Activated naive CD8-positive, alpha-beta T cell treated with anti-CD3 and anti-CD28 coated beads, Interleukin-2, amount 10 ng/mL, durations not matched to agents 7 days and 5 days (primary cell): ENCODE data around the gene TEX51. TPM values are rescaled to one million over a fixed set of nuclear protein-coding genes. Genes with fewer than 3 reads are reported as not detected.

Experiments
- ATAC-seq: fragments of 150-1000 bp; cut with Tn5 transposase; one replicate; pipeline ENCODE4 v1.10.0; 2021; ENCODE audit warnings: low read depth, moderate library complexity
- POLR2A ChIA-PET: fragments of 350-600 bp; sonication (Branson Sonifier 250); formaldehyde crosslinking; loops from one replicate; lab custom pipeline; 2021; ENCODE audit warnings: antibody characterized with exemption; lab: Charles Lee
- DNase-seq: peaks from one replicate; pipeline ENCODE4 v3.0.0; 2021
- H3K27ac Mint-ChIP-seq: one replicate; pipeline ENCODE4 v1.8.0; 2022; ENCODE audit warnings: mild to moderate bottlenecking, mixed read lengths
- H3K27me3 Mint-ChIP-seq: one replicate; pipeline ENCODE4 v1.8.0; 2022; ENCODE audit warnings: mild to moderate bottlenecking, moderate library complexity, mixed read lengths
- H3K36me3 Mint-ChIP-seq: one replicate; pipeline ENCODE4 v1.8.0; 2021; ENCODE audit warnings: mild to moderate bottlenecking, mixed read lengths
- H3K4me1 Mint-ChIP-seq: one replicate; pipeline ENCODE4 v1.8.0; 2021; ENCODE audit warnings: mixed read lengths
- H3K4me3 Mint-ChIP-seq: one replicate; pipeline ENCODE4 v1.8.0; 2022; ENCODE audit warnings: mild to moderate bottlenecking, moderate library complexity, mixed read lengths
- H3K9me3 Mint-ChIP-seq: one replicate; pipeline ENCODE4 v1.8.0; 2021; ENCODE audit warnings: mixed read lengths
- total RNA-seq, 2 experiments: library from RNA; stranded (reverse); gene quantifications; one replicate each; pipeline ENCODE4 v1.2.3, GENCODE V29; 2021

TEX51 gene
- total RNA-seq, 2 experiments from 2014 or later, result not detected

DNA sequence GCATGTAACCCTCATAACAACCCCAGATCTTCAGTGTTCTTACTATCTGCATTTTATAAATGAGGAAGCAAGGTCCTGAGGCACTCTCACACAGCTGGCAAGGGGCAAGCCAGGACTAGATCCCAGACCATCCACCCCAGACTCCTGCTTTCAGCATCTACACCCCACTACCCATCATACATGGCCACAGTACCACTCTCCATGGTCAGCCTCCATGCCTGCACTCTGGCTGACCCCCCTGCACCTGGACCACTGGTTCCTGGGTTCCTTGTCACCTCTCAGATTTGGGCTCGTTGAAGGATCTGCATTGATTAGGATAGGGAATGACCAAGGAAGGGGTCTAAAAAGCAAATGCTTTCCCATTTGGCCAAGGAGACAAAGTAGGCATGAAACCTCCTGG lies 36.0 kb upstream of the TEX51 start:
- Mint-ChIP-seq H3K27ac (no peak overlapping the region), H3K9me3 (no peaks in the 10 kb centered on the region), H3K27me3 (peaks cover 5% of the 10 kb centered on the region), H3K4me3 (no peak overlapping the region), H3K4me1 (no peaks in the 10 kb centered on the region), H3K36me3 (no peaks in the 10 kb centered on the region)
- DNase-seq (no peak), ATAC-seq (no peak)
- POLR2A ChIA-PET, result no interaction called here

DNA sequence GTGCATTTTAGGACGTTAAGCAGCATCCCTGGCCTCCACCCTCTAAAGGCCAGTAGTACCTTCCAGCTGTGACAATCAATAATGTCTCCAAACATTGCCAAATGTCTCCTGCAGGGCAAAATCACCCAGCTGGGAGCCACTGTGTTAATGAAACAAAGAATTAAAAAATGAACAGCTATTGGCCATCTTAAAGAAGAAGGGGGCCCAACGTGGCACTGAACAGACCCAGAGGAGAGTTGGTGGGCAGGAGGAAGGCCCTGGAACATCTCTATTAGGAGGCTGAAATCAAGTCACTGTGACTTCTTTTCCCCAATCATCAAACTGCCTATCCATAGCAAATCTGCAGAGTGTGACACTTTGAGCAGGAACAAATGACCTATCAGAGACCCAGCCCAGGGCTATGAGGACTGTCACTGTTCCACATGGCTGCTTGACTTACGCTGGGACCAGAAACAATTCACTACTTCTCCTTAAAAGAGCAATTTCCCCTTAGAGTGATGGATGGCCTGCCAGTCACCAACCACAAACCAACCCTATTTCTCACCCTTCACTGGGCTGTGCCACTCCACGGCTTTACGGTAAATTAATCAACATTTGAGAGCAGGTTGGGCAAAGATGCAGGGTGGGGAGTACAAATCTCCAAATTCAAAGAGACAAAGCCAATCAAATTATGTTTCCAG lies 35.2 kb upstream of the TEX51 start:
- H3K36me3 Mint-ChIP-seq, result no peaks in the 10 kb centered on the region
- ATAC-seq (no peak), DNase-seq (no peak)
- POLR2A ChIA-PET, result no interaction called here
- H3K4me3 Mint-ChIP-seq, result no peak overlapping the region
- H3K4me1 Mint-ChIP-seq, result no peaks in the 10 kb centered on the region
- peaks cover 6% of the 10 kb centered on the region for H3K27me3 Mint-ChIP-seq
- H3K9me3 Mint-ChIP-seq, result no peaks in the 10 kb centered on the region
- no peak overlapping the region for H3K27ac Mint-ChIP-seq

DNA sequence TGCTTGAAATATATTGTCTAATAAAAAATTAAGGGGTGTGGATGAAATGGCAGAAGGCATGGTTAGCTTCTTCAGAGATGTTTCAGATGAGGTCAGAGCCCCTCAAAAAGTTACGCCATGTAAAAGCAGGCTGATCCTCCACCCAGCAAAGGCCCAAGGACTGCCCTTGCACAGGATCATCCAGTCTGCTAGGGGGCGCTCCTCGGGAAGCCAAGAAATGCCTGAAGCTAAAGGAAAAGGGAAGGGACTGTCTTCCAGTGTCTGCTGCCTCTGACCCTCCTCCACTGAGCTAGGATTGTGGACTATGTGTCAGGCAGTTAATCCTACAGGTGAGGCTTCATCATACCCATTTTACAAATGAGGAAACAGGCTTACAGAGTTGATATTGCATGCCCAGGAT lies 33.8 kb upstream of the TEX51 start:
- Mint-ChIP-seq H3K36me3 (no peaks in the 10 kb centered on the region), H3K27me3 (peaks cover 6% of the 10 kb centered on the region), H3K27ac (no peak overlapping the region), H3K4me3 (no peak overlapping the region), H3K9me3 (no peaks in the 10 kb centered on the region), H3K4me1 (no peaks in the 10 kb centered on the region)
- POLR2A ChIA-PET, result no interaction called here
- ATAC-seq (no peak), DNase-seq (no peak)

DNA sequence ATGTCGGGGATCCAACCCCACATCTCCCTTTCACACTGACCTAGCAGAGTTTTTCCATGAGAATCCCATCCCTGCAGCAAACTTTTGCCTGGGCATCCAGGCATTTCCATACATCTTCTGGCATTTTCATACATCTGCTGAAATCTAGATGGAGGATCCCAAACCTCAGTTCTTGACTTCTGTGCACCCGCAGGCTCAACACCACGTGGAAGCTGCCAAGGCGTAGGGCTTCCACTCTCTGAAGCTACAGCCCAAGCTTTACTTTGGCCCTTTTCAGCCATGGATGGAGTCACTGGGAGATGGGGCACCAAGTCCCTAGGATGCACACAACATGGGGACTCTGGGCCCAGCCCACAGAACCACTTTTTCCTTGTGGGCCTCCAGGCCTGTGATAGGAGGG lies 32.2 kb upstream of the TEX51 start:
- no peak overlapping the region for H3K27ac Mint-ChIP-seq
- no peak for DNase-seq
- no peak for ATAC-seq
- no peaks in the 10 kb centered on the region for H3K9me3 Mint-ChIP-seq
- no peaks in the 10 kb centered on the region for H3K36me3 Mint-ChIP-seq
- H3K27me3 Mint-ChIP-seq, result peaks cover 4% of the 10 kb centered on the region
- no peaks in the 10 kb centered on the region for H3K4me1 Mint-ChIP-seq
- POLR2A ChIA-PET, result no interaction called here
- H3K4me3 Mint-ChIP-seq, result no peak overlapping the region

DNA sequence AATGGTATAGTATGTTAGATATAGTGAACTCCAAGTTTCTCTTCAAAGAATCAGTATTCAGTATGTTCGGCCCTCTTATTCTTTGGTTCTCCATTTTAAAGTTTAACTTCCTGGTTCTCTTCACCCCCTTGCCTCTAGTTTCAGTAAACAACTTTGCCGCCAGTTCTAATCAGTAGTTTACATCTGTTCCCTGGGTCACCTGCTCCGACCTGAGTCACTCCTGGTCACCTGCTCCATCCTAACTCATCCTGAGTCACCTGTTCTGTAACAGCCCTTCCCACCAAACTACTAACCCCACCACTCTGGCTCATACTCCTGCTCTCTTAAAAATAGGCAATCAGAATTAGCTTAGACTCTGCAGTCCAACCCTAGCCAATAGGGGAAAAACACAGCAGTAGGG lies 23.7 kb upstream of the TEX51 start:
- POLR2A ChIA-PET, result no interaction called here
- Mint-ChIP-seq H3K9me3 (peaks cover 11% of the 10 kb centered on the region), H3K27ac (no peak overlapping the region), H3K27me3 (peaks cover 3% of the 10 kb centered on the region), H3K4me1 (no peaks in the 10 kb centered on the region), H3K36me3 (no peaks in the 10 kb centered on the region), H3K4me3 (no peak overlapping the region)
- DNase-seq (no peak), ATAC-seq (no peak)

DNA sequence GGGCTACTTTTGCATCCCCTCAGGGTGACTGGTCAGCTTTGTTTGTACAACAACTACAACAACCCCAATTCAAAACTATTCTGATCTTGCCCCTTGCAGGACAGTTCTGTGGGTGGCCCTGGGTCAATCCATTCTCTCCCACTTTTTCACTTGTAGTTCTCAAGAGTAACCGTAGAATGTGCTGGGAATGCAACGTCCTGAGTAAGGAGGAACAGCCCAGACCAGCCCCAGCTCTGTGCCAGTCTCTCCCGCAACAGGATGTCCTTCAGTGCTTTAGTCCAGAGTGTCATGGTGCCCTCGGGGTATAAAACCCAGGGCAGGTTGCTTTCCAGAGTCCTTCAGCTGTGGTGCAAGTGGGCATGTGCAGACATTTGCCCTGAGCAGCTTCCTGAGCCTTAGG lies 22.1 kb upstream of the TEX51 start:
- H3K4me1 Mint-ChIP-seq, result no peaks in the 10 kb centered on the region
- H3K27me3 Mint-ChIP-seq, result peaks cover 3% of the 10 kb centered on the region
- no peak overlapping the region for H3K27ac Mint-ChIP-seq
- DNase-seq (no peak), ATAC-seq (no peak)
- POLR2A ChIA-PET, result no interaction called here
- no peak overlapping the region for H3K4me3 Mint-ChIP-seq
- H3K9me3 Mint-ChIP-seq, result peaks cover 11% of the 10 kb centered on the region
- no peaks in the 10 kb centered on the region for H3K36me3 Mint-ChIP-seq

DNA sequence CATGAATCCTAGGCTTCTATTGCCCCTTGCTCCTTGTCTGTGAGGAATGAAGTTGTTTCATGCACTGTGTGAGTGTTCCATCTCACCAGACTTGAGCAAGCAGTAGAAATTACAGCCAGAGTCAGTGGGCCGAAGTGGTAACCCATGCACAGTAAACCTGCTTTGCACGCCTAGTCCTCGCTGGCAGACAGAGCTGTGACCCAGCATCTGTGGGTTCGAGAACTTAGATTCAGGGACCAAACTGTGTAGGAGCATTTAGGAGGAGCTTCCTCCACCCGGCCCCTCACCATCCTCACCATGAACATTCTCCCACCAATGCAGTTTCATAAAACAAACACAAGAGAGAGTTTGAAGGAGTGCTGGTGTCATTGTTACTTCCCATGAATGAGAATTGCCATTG lies 21.6 kb upstream of the TEX51 start:
- DNase-seq (no peak), ATAC-seq (no peak)
- H3K27ac Mint-ChIP-seq, result no peak overlapping the region
- peaks cover 11% of the 10 kb centered on the region for H3K9me3 Mint-ChIP-seq
- H3K4me3 Mint-ChIP-seq, result no peak overlapping the region
- H3K36me3 Mint-ChIP-seq, result no peaks in the 10 kb centered on the region
- POLR2A ChIA-PET, result no interaction called here
- no peaks in the 10 kb centered on the region for H3K4me1 Mint-ChIP-seq
- H3K27me3 Mint-ChIP-seq, result peaks cover 3% of the 10 kb centered on the region

DNA sequence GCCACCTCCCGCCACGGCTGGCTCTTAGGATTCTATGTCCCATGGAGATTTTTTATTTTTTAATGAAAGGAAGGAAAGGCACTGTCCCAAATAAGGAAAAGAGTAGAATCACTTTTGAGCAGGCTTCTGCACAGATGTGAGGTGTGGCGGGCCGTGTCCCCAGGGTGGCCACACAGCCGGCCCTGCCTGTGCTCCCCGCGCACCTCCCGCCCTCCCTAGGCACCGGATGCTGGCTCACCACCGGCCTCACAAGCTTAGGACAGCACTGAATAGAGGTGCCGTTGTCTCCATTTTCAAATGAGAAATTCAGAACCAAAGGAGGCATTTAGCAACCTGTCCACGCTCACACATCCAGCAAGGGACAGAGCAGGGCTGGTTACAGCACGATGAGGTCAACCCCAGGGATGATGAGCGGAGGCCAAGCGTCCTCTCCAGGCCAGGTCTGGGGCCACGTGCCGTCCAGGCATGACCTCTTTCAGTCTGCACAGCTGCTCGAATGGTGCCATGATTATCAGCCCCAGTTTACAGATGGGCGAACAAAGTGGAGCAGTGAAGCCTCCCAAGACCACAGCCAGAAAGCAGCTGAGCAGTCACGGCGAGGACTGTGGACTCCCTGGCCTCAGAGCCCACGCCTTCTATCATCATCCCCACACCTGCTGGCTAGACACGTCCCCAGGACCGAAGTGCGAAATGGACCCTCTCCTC lies 20.7 kb upstream of the TEX51 start:
- H3K27me3 Mint-ChIP-seq, result peaks cover 3% of the 10 kb centered on the region
- no peak for DNase-seq
- no peaks in the 10 kb centered on the region for H3K36me3 Mint-ChIP-seq
- no peak overlapping the region for H3K4me3 Mint-ChIP-seq
- H3K4me1 Mint-ChIP-seq, result no peaks in the 10 kb centered on the region
- POLR2A ChIA-PET, result no interaction called here
- H3K27ac Mint-ChIP-seq, result no peak overlapping the region
- no peak for ATAC-seq
- peaks cover 11% of the 10 kb centered on the region for H3K9me3 Mint-ChIP-seq

DNA sequence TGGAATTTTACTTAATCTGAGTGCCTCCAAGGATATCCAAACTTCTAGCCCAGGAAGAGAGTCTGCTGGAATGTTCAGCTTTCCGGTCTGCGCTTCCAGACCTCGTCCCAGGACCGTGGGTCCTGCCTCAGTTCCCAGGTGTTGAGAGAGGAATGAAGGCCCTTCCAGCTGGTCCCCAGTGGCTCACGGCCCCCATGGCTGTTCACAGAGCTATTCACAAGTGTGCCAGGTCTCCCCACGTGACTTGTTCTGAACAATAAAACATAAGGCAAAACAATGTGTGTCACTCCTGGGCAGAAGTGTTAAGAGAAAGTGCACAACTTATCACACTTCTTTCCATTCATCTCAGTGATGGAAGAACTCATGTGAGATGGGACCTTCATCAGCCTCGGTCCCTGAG lies 20.1 kb upstream of the TEX51 start:
- Mint-ChIP-seq H3K4me1 (no peaks in the 10 kb centered on the region), H3K36me3 (no peaks in the 10 kb centered on the region), H3K9me3 (peaks cover 11% of the 10 kb centered on the region), H3K4me3 (no peak overlapping the region), H3K27me3 (peaks cover 3% of the 10 kb centered on the region), H3K27ac (no peak overlapping the region)
- DNase-seq (no peak), ATAC-seq (no peak)
- POLR2A ChIA-PET, result no interaction called here

DNA sequence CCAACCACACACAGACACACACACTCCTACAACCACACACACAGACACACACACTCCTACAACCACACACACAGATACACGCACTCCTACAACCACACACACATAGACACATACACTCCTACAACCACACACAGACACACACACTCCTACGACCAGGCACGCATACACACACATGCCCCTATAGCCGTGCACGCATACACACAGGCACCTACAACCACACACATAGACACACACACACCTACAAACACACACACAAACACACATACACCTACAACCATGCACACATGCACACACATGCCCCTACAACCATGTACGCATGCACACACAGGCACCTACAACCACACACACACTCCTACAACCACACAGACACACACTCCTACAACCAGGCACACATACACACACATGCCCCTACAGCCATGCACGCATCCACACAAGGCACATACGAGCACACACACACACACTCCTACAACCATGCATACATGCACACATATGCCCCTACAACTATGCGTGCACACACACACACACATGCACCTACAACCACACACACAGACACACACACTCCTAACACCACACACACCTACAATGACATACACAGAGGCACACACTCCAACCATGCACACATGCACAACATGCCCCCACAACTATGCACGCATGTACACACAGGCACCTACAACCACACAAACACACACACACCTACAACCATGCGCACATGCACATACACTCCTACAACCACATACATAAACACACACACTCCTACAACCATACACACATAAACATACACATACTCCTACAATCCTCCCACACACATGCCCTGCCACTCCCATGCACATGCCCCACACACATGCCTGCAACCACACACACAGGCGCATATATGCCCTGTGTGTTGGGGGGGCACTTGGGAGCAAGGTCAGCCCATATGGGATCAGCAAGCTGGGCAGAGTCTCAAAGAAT lies 19.1 kb upstream of the TEX51 start:
- H3K4me1 Mint-ChIP-seq, result no peaks in the 10 kb centered on the region
- no peaks in the 10 kb centered on the region for H3K27me3 Mint-ChIP-seq
- H3K27ac Mint-ChIP-seq, result no peak overlapping the region
- H3K4me3 Mint-ChIP-seq, result no peak overlapping the region
- ATAC-seq (no peak), DNase-seq (no peak)
- peaks cover 11% of the 10 kb centered on the region for H3K9me3 Mint-ChIP-seq
- no peaks in the 10 kb centered on the region for H3K36me3 Mint-ChIP-seq
- POLR2A ChIA-PET, result no interaction called here

DNA sequence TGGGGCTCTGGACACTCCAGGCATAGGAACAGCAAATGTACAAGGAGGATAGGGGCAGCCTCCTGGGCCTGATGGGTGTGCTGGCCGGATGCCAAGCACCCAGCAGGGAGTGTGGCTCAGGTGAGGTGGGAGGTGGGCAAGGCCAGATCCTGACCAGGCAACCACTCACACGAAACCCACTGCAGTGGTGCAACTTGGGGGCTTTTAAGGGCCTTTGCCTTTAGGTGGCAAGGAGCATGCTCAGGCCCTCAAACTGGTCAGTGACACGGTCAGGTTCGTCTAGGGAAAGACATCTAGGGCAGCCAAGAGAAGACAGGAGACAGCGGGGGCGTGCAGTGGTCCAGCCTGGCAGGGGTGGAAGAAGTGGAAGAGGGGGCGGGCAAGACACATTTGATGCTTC lies 18.4 kb upstream of the TEX51 start:
- ATAC-seq, result no peak

DNA sequence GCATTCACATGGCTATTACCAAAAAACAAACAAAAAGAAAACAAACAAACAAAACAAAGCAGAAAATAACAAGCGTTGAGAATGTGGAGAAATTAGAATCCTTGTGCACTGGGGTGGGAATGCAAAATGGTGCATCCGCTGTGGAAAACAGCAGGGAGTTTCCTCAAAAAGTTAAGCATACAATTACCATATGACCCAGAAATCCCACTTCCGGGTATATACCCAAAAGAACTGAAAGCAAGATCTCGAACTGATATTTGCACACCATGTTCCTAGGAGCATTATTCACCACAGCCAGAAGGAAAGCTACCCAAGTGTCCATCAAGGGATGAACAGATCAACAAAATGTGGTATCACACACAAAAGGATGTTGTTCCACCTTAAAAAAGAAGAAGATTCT lies 17.9 kb upstream of the TEX51 start:
- DNase-seq, result no peak
- no peak for ATAC-seq
- H3K27ac Mint-ChIP-seq, result no peak overlapping the region
- H3K4me1 Mint-ChIP-seq, result no peaks in the 10 kb centered on the region
- H3K36me3 Mint-ChIP-seq, result no peaks in the 10 kb centered on the region
- POLR2A ChIA-PET, result no interaction called here
- no peak overlapping the region for H3K4me3 Mint-ChIP-seq
- H3K27me3 Mint-ChIP-seq, result no peaks in the 10 kb centered on the region
- peaks cover 3% of the 10 kb centered on the region for H3K9me3 Mint-ChIP-seq

More for the DNA sequence above, 18.4 kb upstream of the TEX51 start:
- H3K9me3 Mint-ChIP-seq, result peaks cover 7% of the 10 kb centered on the region
- H3K27me3 Mint-ChIP-seq, result no peaks in the 10 kb centered on the region
- DNase-seq, result no peak
- POLR2A ChIA-PET, result no interaction called here
- H3K4me1 Mint-ChIP-seq, result no peaks in the 10 kb centered on the region
- no peak overlapping the region for H3K4me3 Mint-ChIP-seq
- no peaks in the 10 kb centered on the region for H3K36me3 Mint-ChIP-seq
- H3K27ac Mint-ChIP-seq, result no peak overlapping the region

DNA sequence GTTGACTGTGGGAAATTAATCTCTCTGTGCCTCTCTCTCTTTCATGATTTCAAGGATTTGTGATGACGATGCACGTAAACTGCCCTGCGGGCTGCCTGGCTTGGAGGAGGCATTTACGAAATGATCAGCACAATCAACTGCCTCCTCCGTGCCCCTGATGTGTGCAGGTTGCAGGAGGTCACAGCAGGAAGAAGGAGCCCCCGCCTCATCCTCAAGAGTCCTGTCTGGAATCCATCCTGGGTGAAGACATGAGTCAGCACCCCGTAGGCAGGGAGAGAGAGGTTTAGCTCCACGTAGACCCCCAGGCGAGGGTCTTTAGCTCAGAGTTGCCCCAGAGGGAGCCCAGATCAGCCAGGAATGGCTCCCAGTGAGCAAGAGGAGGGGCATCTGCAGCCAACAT lies 17.1 kb upstream of the TEX51 start:
- ATAC-seq (no peak), DNase-seq (no peak)
- POLR2A ChIA-PET, result no interaction called here
- peaks cover 2% of the 10 kb centered on the region for H3K4me1 Mint-ChIP-seq
- H3K27ac Mint-ChIP-seq, result no peak overlapping the region
- H3K9me3 Mint-ChIP-seq, result peaks cover under 1% of the 10 kb centered on the region
- no peak overlapping the region for H3K4me3 Mint-ChIP-seq
- no peaks in the 10 kb centered on the region for H3K27me3 Mint-ChIP-seq
- no peaks in the 10 kb centered on the region for H3K36me3 Mint-ChIP-seq
